GM19395 (cell line): ENCODE results near the gene LCN12.
A peak's percentile ranks its signal among the peaks of the same experiment; 100 is the strongest.

ENCODE experiments used
- ATAC-seq: cut with Tn5 transposase; IDR thresholded peaks from one replicate; pipeline ENCODE4 v1.9.1; 2021; ENCODE audit warnings: mild to moderate bottlenecking, moderate library complexity; ENCODE audit not compliant: unreplicated experiment

LCN12 gene

GRCh38 chr9:136926154-136926704 is 25.8 kb upstream of the LCN12 start:
- no peak for ATAC-seq

GRCh38 chr9:136926749-136927148 is 25.3 kb upstream of the LCN12 start:
- no peak for ATAC-seq

- no peak for ATAC-seq
These were observed 24.5 kb upstream of the LCN12 start for GRCh38 chr9:136927343-136928271.

GRCh38 chr9:136928591-136928990 is 23.5 kb upstream of the LCN12 start:
- ATAC-seq, result no peak

GRCh38 chr9:136930014-136930413 is 22.1 kb upstream of the LCN12 start:
- ATAC-seq, result no peak

GRCh38 chr9:136931611-136932130 is 20.4 kb upstream of the LCN12 start:
- no peak for ATAC-seq

- no peak for ATAC-seq
These were observed 17.8 kb upstream of the LCN12 start for GRCh38 chr9:136934277-136934676.

- ATAC-seq, result no peak
These were observed 16.4 kb upstream of the LCN12 start for GRCh38 chr9:136935651-136936050.

- no peak for ATAC-seq
These were observed 15.4 kb upstream of the LCN12 start for GRCh38 chr9:136936645-136937170.

GRCh38 chr9:136937186-136938001 is 14.7 kb upstream of the LCN12 start:
- no peak for ATAC-seq

- ATAC-seq, result no peak
These were observed 12.6 kb upstream of the LCN12 start for GRCh38 chr9:136939431-136939995.

- ATAC-seq, result no peak
These were observed 12.0 kb upstream of the LCN12 start for GRCh38 chr9:136939996-136940525.

GRCh38 chr9:136940526-136941230 is 11.4 kb upstream of the LCN12 start:
- ATAC-seq, result no peak

GRCh38 chr9:136941231-136942111 is 10.6 kb upstream of the LCN12 start:
- ATAC-seq, result no peak

GRCh38 chr9:136942112-136942880 is 9.8 kb upstream of the LCN12 start:
- no peak for ATAC-seq

- no peak for ATAC-seq
These were observed 9.2 kb upstream of the LCN12 start for GRCh38 chr9:136942881-136943230.

- peak; percentile 28 for ATAC-seq
These were observed 8.5 kb upstream of the LCN12 start for GRCh38 chr9:136943291-136944211.
